HepG2 (cell line): Measurements from ENCODE around the gene CLEC18C. TPM values are rescaled to one million over a fixed set of nuclear protein-coding genes. Genes with fewer than 3 reads are reported as not detected.

Source experiments
- AKAP8 ChIP-seq: sonication (generic); formaldehyde crosslinking; IDR thresholded peaks from 2 replicates; pipeline ENCODE4 v1.5.1; 2020; ENCODE audit warnings: mild to moderate bottlenecking, missing genetic modification reagents
- CHCHD3 ChIP-seq: sonication (generic); formaldehyde crosslinking; IDR thresholded peaks from 2 replicates; pipeline ENCODE4 v1.8.0; 2022; ENCODE audit warnings: mild to moderate bottlenecking, missing genetic modification reagents, moderate library complexity
- EHMT2 ChIP-seq: fragments of 200-600 bp; sonication (generic); IDR thresholded peaks from 2 replicates; pipeline ENCODE4 v1.7.0; 2017; ENCODE audit warnings: antibody characterized with exemption, low read depth, low read length, borderline replicate concordance
- ELF3 ChIP-seq: IDR thresholded peaks from 2 replicates; pipeline ENCODE4 v1.6.1; 2016; ENCODE audit warnings: missing genetic modification reagents, missing compliant biosample characterization
- ETV5 ChIP-seq: IDR thresholded peaks from 2 replicates; pipeline ENCODE4 v1.6.1; 2018; ENCODE audit warnings: missing biosample characterization, missing genetic modification reagents, inconsistent platforms, borderline replicate concordance
- GABPA ChIP-seq, 2 experiments: IDR thresholded peaks; 2 replicates each; pipeline ENCODE4 v1.6.1; 2011 to 2016; ENCODE audit warnings: low read depth in 2 of 2, low read length in 1 of 2, missing biosample characterization in 1 of 2, missing genetic modification characterization in 1 of 2
- HOXA5 ChIP-seq: sonication (generic); formaldehyde crosslinking; IDR thresholded peaks from 2 replicates; pipeline ENCODE4 v1.4.0; 2020; ENCODE audit warnings: missing genetic modification reagents
- ISX ChIP-seq: sonication (generic); formaldehyde crosslinking; conservative IDR thresholded peaks from 2 replicates; pipeline ENCODE4 v1.5.0; 2020; ENCODE audit warnings: missing genetic modification reagents
- PAWR ChIP-seq: sonication (generic); formaldehyde crosslinking; IDR thresholded peaks from 2 replicates; pipeline ENCODE4 v1.4.0; 2020; ENCODE audit warnings: missing genetic modification reagents, mild to moderate bottlenecking, borderline replicate concordance
- PBX2 ChIP-seq: IDR thresholded peaks from 2 replicates; pipeline ENCODE4 v1.6.1; 2016; ENCODE audit warnings: control low read depth
- RARG ChIP-seq: sonication (generic); formaldehyde crosslinking; IDR thresholded peaks from 2 replicates; pipeline ENCODE4 v1.4.0; 2020; ENCODE audit warnings: low read depth, mild to moderate bottlenecking, missing genetic modification reagents
- REL ChIP-seq: sonication (generic); formaldehyde crosslinking; conservative IDR thresholded peaks from 2 replicates; pipeline ENCODE4 v1.8.0; 2022; ENCODE audit warnings: mild to moderate bottlenecking, missing genetic modification reagents, moderate library complexity
- RNF219 ChIP-seq: sonication (generic); formaldehyde crosslinking; IDR thresholded peaks from 2 replicates; pipeline ENCODE4 v1.5.0; 2020; ENCODE audit warnings: mild to moderate bottlenecking, missing genetic modification reagents
- TFE3 ChIP-seq: IDR thresholded peaks from 2 replicates; pipeline ENCODE4 v1.6.1; 2016
- ZBTB26 ChIP-seq: IDR thresholded peaks from 2 replicates; pipeline ENCODE4 v1.6.1; 2016; ENCODE audit warnings: missing compliant biosample characterization, missing genetic modification reagents, borderline replicate concordance
- ZFP36 ChIP-seq: fragments of 150-350 bp; IDR thresholded peaks from 2 replicates; pipeline ENCODE4 v1.6.1; 2018; ENCODE audit warnings: borderline replicate concordance, low read length, low read depth; ENCODE audit not compliant: partially characterized antibody
- ZMYM2 ChIP-seq: sonication (generic); formaldehyde crosslinking; IDR thresholded peaks from 2 replicates; pipeline ENCODE4 v1.8.0; 2022; ENCODE audit warnings: mild to moderate bottlenecking, missing genetic modification reagents
- ZNF12 ChIP-seq: sonication (generic); formaldehyde crosslinking; IDR thresholded peaks from 2 replicates; pipeline ENCODE4 v1.5.0; 2020; ENCODE audit warnings: missing genetic modification reagents
- ZNF160 ChIP-seq: sonication (generic); formaldehyde crosslinking; IDR thresholded peaks from 2 replicates; pipeline ENCODE4 v1.8.0; 2022; ENCODE audit warnings: mild to moderate bottlenecking, inconsistent platforms, missing genetic modification reagents
- ZNF205 ChIP-seq: IDR thresholded peaks from 2 replicates; pipeline ENCODE4 v1.6.1; 2018; ENCODE audit warnings: missing biosample characterization, missing genetic modification reagents
- ZNF234 ChIP-seq: sonication (generic); formaldehyde crosslinking; conservative IDR thresholded peaks from 2 replicates; pipeline ENCODE4 v1.5.1; 2020; ENCODE audit warnings: mild to moderate bottlenecking, missing genetic modification reagents
- ZNF317 ChIP-seq: sonication (generic); formaldehyde crosslinking; IDR thresholded peaks from 2 replicates; pipeline ENCODE4 v1.5.0; 2020; ENCODE audit warnings: mild to moderate bottlenecking, missing genetic modification reagents
- ZNF572 ChIP-seq: sonication (generic); formaldehyde crosslinking; IDR thresholded peaks from 2 replicates; pipeline ENCODE4 v1.5.1; 2020; ENCODE audit warnings: mild to moderate bottlenecking, missing genetic modification reagents
- ZNF616 ChIP-seq: sonication (generic); formaldehyde crosslinking; IDR thresholded peaks from 2 replicates; pipeline ENCODE4 v1.5.0; 2020; ENCODE audit warnings: low read depth, mild to moderate bottlenecking, missing genetic modification reagents
- polyA plus RNA-seq, 8 experiments: library from polyadenylated mRNA; depleted of rRNA in 3 of 8; stranded (reverse) in 7 of 8; unstranded in 1 of 8; fragments of >200 nt; fragmentation: Illumina TruSeq in 4 of 8; extraction: Trizol in 4 of 8; gene quantifications; 2 replicates each; pipeline versions ENCODE4 v1.2.1 to v1.2.3, GENCODE V29; 2011 to 2016; ENCODE audit warnings: low read depth in 4 of 8, missing spikeins in 1 of 8, mixed read lengths in 1 of 8; ENCODE audit not compliant: insufficient read depth in 1 of 8
- total RNA-seq, 5 experiments: library from RNA; depleted of rRNA; stranded (reverse); fragments of >200 nt; fragmentation: Illumina TruSeq; extraction: Trizol; gene quantifications; 2 replicates each; pipeline ENCODE4 v1.2.3, GENCODE V29; 2016; ENCODE audit warnings: low read depth in 1 of 5

CLEC18C gene
- total and polyA plus RNA-seq, 2 of the 13 experiments (the other 11 are each of a cell fraction or from before 2014, with no cell fraction given): 0.15 to 0.29 TPM

- no peak for TF ChIP-seq RNF219
- no peak for TF ChIP-seq REL (CRISPR knock-in tag)
- TF ChIP-seq ETV5 (CRISPR knock-in tag): peak; percentile 73
- TF ChIP-seq PBX2: no peak
- peak; percentile 91 for TF ChIP-seq ELF3 (CRISPR knock-in tag)
- TF ChIP-seq ZNF12 (CRISPR knock-in tag): peak; percentile 30; the same call in 1 of the 2 replicates
- no peak; the same call in 1 of the 2 replicates for TF ChIP-seq ZNF234
- 0 out of 2 replicates have a peak, but pooled peaks have one; percentile 74 for TF ChIP-seq PAWR (CRISPR knock-in tag)
- no peak for TF ChIP-seq ZNF616
- peak; percentile 25; the same call in 1 of the 2 replicates for TF ChIP-seq AKAP8
- 0 out of 2 replicates have a peak, but pooled peaks have one; percentile 57 for TF ChIP-seq ZNF160
- 0 out of 2 replicates have a peak, but pooled peaks have one; percentile 52 for TF ChIP-seq ZNF572
- TF ChIP-seq RARG (CRISPR knock-in tag): no peak
- no peak; the same call in 1 of the 2 replicates for TF ChIP-seq EHMT2
- peak; percentile 25 for TF ChIP-seq ZFP36
- TF ChIP-seq HOXA5 (CRISPR knock-in tag): peak; percentile 46; the same call in 1 of the 2 replicates
- TF ChIP-seq TFE3 (CRISPR knock-in tag): 0 out of 2 replicates have a peak, but pooled peaks have one; percentile 30
- peak; percentile 53 for TF ChIP-seq ZBTB26
- 0 out of 2 replicates have a peak, but pooled peaks have one; percentile 56 for TF ChIP-seq ZNF317 (CRISPR knock-in tag)
- peak; percentile 81; the same call in 1 of the 2 replicates for TF ChIP-seq ZNF205
- TF ChIP-seq ZMYM2: peak; percentile 89; the same call in 1 of the 2 replicates
- TF ChIP-seq CHCHD3 (CRISPR knock-in tag): no peak
- no peak for TF ChIP-seq ISX (CRISPR knock-in tag)
- no peak for TF ChIP-seq GABPA (IDR thresholded peaks at IDR 0.05; ENCODE audit: low read depth, low read length)
- no peak; the same call in 1 of the 2 replicates for TF ChIP-seq GABPA (CRISPR knock-in tag; IDR thresholded peaks at IDR 0.05; ENCODE audit: low read depth)
Observed at GRCh38 chr16:70157477-70158260, 15.9 kb upstream of the CLEC18C start (continued).
